Cortex of kidney (tissue), 1 donor: ENCODE results near the gene VARS2.

Experiments
- DNase-seq: peaks from one replicate; lab custom pipeline; 2025; lab: John Stamatoyannopoulos, UW

VARS2 gene

DNA sequence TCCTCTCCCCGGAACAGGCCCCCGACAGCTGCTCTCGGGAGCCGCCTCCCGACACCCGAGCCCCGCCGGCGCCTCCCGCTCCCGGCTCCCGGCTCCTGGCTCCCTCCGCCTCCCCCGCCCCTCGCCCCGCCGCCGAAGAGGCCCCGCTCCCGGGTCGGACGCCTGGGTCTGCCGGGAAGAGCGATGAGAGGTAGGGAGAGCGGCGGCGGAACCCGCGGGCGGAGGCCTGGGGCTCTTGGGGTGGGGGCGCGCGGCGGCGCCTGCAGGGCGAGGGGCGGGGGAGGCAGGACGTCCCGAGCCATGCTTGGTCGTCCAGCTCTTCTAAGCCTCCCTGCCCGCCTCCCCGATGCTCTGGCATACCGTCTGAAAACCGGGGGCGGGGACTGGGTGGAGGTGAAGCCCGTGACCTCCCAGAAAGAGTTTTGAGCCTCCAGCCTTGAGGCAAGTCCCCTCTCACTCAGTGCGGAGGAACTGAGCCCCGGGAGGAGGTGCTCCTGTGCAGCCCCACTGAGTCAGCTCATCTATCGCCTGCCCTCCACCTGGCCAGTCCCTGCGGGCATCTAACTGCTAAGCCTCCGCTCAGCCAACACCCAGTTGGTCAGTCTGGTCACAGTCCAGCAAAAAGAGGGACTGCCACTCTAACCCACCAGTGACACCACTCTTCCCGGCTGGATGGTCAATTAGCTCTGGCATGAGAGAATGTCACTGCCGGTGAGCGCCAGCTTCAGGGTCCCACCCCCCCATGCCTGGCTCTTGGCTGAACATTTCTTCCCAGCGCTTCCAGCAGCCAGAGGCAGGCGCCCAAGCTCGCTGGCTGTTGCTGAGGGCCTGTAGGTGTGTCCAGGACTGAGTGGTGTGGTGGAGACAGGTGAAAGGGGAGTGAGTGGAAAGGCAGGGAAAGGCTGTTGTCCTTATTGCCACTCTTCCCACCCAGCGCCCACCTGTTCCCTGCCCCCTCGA, 29.2 kb upstream of the VARS2 start:
- no peak for DNase-seq

DNA sequence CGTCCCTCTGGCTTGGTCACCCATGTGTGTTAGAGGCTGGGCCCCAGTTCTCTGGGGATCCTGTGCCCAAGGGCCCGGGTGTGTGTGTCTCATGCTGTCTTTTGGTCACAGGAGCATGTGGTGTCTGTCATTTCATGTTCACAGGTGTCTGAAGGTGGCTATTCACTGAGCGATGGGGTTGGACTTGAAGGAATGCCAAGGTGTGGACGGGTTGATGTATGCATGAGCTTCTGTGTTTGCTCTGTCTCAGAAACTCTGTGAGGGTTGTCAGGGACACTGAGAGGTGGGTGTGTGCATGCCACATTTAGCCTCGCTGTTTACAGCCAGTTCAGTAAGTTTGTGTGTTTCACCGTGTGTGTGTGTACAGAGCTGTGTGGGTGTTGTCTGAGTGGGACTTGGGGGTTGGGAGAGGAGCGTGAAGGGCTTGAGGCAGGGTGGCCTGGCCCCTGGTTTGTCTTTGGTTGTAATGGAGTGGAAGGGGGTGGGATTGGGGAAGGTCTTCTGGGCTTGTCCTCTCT, 28.5 kb upstream of the VARS2 start:
- DNase-seq = no peak

DNA sequence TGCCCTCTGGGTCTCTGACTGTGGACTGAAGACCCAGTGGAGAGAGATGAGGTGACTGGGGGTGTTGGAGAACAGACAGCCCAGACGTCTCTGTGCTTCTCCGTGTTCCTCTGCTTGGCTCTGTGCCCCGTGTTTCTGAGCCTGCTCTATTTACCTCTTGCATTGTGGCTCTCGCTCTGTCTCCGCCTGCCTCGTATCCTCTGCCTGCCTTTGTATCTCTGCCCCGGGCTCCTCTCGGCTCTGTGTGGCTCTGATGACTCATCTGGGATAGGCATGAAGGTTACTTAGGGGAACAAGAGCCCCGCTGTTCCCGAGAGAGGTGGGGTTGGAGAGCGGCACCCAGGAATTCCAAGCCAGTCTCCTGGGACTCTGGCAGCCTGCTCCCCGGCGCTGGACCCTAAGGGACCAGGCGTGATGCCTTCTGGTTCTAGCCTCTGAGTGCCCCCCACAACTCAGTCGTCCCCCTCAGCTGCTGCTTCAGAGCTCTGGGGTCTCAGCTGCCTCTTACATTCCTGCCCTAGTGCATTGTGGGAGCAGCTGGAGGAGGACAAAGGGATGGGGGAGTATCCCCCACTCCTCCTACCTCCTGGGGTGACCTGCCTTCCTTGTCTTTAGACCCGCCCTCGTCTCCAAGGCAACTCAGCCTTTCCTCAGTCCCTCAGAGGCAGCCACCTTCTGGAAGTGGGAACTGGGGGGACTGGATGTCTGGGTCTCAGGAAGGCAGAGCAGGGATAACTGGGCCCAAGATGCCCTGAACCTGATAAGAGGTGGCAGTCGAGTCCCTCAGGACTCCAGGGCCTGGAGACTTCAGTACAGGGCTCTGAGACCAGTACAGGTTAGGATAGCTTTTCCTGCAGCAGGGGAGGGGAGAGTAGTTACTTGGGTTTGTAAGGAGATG, 27.8 kb upstream of the VARS2 start:
- DNase-seq = no peak

DNA sequence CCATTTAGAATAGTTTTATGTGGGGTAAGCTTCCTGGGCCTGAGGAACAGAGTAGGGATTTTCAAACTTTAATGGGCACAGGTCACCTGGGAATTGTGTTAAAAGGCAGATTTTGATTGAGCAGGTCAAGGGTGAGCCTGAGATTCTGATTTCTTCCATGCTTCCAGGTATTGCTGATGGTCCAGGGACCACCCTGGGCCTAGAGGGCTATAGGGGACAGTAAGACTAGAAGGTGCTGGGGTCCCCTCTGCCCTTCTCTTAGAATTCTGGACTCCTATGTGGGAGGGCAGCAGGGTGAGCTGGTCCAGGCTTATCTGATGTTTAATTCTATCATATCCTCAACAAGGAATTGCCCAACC, 27.2 kb upstream of the VARS2 start:
- DNase-seq = no peak

DNA sequence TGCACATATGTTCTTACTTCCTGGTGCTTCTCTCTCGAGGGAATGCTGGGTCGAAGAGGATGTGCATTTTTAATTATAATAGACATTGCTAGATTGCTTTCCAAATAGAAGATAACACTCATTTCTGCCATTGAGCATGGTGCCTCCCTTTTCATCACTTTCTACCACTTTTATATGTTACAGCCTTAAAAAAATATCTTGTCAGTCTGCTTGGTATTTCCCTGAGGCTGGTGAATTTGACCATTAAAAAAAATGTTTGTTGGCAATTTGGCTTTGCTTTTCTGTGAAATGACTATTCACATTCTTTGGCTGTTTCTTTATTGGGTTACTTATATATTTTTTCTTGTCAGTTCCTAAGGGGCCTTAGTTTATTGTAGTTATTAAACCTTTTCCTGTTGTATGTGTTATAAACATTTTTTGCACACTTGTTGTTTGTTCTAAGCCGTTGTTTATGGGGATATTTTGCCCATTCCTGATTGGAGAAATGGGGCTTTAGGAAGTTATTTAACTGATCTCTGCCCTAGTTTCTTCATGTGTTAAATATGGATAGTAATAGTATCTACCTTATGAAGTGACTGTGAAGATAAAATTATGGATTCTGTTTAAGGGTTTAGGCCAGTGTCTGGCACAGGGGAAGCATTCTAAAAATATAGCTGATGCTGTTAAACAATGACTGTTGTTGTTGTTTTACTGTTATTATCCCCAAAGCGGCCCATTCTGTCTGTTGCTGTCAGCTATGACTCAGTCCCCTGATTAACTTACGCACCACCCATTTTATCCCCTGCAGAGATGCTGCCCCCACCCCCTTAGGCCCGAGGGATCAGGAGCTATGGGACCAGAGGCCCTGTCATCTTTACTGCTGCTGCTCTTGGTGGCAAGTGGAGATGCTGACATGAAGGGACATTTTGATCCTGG, 25.9 kb upstream of the VARS2 start:
- no peak for DNase-seq

DNA sequence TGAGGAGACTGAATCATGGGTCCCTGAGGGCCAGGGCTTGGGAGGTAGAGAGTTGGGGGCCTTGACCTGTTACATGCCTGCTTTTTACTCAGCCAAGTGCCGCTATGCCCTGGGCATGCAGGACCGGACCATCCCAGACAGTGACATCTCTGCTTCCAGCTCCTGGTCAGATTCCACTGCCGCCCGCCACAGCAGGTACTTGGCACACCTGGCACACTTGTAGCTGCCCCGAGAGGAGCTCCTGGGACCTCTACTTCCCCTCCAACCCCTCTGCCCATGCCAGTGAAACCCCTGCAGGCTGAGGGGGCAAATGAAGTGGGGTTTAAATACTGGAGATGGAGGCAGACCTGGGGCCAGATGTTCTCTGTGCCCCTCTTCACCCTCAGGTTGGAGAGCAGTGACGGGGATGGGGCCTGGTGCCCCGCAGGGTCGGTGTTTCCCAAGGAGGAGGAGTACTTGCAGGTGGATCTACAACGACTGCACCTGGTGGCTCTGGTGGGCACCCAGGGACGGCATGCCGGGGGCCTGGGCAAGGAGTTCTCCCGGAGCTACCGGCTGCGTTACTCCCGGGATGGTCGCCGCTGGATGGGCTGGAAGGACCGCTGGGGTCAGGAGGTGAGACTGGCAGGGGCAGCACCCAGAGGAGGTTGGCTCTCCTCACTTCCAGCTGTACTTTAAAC, 25.1 kb upstream of the VARS2 start:
- DNase-seq = no peak

DNA sequence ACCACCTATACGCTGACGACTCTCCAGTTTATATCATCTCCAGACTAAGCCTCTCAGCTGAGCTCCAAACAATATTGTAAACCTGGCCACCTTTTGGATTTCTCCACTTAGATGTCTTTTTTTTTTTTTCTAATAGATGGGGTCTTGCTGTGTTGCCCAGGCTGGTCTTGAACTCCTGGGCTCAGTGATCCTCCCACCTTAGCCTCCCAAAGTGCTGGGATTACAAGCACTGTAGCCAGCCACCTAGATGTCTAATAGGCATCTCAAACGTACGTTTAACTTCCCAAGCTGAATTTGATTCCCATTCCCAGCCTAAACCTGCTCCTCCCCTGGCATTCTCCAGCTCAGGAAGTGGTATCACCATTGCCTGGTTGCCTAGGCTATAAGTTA, 24.5 kb upstream of the VARS2 start:
- DNase-seq = no peak

DNA sequence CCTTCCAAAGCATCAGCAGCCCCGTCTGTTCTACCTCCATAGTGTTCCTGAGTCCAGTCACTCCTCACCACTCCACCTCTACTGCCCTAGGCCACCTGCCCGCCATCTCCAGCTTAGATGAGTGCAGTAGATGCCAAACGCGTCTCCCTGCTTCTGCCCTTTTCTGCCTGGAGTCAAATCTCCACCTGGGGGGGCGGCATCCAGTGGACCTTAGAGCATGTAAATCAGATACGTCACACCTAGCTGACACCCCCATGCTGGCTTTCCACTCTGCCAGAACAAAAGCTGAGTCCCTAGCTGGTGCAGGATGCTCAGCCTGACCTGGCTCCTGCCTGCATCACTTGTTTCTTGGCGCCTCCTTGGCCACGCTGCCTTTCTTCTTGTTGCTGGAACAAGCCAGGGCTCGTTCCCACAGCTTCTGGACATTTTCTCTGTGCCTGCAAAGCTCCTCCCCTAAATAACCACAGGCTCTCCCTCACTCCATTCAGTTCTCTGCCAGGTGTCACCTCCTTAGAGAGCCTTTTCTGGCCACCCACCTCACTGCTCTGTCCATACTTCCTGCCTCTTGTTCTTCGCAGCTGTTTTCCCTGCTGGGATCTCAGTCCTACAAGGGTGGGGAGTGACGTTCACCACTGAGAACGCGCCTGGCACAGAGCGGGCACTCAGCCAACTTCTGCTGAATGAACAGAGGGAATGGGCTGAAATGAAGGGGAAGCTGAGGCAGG, 24.0 kb upstream of the VARS2 start:
- DNase-seq = no peak

DNA sequence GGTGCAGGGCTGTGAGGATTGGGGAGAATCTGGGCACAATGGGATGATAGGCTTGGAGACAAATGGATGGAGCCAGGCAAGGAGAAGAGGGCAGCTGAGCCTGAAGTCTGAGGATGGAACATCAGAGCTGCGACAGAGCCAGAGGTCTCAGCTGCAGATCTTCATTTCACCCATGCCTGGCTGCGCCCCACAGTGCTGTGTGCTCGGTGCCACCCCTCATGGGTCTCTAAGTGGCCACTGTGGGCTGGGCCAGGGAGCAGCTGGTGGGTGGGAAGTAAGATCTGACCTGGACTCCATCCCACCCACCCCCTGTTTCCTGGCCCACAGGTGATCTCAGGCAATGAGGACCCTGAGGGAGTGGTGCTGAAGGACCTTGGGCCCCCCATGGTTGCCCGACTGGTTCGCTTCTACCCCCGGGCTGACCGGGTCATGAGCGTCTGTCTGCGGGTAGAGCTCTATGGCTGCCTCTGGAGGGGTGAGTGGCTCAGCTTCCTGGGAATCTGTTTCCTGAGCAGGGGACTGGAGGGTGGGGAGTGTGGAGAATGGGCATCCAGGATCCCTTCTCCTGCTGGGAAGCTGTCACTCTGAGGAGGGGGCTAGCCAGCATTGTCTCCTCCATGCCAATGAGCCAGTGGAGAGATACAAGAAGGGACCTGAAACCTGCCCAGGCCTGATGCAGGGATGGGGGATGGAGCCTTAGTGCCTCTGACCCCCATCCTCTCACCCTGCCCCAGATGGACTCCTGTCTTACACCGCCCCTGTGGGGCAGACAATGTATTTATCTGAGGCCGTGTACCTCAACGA, 23.2 kb upstream of the VARS2 start:
- no peak for DNase-seq

DNA sequence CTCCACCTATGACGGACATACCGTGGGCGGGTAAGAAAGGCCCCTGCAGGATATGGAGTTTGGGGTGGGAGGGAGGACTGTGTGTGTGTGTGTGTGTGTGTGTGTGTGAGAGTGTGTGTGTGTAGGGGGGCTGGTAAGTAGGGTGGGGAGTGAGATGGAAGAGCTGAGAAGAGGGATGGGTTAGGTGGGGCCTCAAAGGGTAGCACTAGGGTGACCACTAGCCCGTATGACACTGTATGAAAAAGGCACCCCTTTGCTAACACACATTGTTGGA, 22.7 kb upstream of the VARS2 start:
- no peak for DNase-seq

DNA sequence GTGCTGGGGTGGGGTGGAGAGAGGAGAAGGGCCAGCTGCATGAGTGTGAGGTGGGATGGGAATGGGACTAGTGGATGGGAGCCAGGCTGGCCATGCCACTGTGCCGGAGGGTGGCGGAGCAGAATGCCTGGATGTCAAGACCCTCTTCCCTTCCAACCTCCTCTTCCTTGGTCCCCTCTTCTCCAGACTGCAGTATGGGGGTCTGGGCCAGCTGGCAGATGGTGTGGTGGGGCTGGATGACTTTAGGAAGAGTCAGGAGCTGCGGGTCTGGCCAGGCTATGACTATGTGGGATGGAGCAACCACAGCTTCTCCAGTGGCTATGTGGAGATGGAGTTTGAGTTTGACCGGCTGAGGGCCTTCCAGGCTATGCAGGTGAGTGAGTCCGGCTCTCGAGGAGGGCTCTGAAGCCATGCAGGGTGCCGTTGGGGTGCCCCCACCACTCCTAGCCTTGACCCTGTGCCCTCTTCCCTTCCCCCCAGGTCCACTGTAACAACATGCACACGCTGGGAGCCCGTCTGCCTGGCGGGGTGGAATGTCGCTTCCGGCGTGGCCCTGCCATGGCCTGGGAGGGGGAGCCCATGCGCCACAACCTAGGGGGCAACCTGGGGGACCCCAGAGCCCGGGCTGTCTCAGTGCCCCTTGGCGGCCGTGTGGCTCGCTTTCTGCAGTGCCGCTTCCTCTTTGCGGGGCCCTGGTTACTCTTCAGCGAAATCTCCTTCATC, 22.1 kb upstream of the VARS2 start:
- no peak for DNase-seq

DNA sequence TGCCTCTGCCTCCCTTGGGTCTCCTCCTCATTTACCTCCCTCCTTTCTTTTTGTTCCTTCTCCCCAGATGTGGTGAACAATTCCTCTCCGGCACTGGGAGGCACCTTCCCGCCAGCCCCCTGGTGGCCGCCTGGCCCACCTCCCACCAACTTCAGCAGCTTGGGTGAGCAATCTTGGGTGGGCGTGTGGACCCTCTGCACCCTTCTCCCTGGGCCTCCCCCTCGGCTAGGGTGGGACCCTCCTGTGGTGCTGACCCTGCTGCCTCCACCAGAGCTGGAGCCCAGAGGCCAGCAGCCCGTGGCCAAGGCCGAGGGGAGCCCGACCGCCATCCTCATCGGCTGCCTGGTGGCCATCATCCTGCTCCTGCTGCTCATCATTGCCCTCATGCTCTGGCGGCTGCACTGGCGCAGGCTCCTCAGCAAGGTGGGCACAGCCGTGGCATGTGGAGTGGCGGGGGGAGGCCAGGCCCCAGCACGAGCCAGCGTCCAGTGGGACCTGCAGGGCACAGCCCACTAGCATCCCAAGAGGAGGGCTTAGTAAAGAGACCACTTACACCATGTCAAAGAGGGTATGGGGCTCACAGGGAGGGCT, 20.9 kb upstream of the VARS2 start:
- DNase-seq = no peak

DNA sequence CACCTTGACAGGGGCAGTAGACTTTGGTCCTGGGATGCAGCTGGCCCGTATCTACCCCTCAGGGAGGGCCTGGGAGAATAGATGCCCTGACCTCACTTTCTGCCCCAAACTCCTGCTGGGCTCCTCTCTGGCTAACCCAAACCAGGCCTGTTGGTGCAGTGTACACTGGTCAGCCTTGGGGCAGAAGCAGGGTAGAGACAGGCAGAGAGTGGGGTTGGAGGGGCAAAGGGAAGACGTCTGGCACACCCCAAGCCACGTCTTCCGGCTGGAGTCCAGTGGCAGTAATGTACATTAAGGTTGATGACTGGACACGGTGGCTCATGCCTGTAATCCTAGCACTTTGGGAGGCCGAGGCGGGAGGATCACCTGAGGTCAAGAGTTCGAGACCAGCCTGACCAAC, 20.4 kb upstream of the VARS2 start:
- DNase-seq = no peak

DNA sequence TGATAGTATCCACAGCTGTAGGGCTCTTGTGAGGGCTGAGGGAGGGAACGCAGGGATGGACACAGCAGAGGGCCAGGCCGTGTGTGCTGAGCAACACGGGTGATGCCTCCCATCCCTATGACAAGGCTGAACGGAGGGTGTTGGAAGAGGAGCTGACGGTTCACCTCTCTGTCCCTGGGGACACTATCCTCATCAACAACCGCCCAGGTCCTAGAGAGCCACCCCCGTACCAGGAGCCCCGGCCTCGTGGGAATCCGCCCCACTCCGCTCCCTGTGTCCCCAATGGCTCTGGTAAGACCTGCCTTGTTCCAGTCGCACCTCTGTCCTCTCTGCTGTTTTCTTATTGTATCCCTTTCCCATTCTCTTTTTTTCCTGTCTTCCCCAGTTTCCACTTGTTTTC, 19.7 kb upstream of the VARS2 start:
- DNase-seq = no peak

DNA sequence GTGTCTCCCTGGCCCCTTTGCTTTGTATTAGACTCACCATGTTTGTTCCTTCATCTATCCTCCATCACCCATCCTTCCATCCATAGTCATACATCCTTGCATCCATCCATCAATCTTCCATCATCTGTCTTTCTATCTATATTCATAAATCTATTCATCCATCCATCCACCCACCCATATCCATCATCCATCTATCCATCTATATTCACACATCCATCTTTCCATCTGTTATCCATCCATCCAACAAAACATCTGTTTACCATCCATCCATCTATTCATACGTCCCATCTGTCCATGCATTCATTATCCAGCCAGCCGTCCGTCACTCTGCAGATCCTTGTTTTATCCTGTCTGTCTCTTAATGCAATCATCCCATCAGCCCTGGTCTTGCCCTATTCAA, 19.1 kb upstream of the VARS2 start:
- DNase-seq = no peak

DNA sequence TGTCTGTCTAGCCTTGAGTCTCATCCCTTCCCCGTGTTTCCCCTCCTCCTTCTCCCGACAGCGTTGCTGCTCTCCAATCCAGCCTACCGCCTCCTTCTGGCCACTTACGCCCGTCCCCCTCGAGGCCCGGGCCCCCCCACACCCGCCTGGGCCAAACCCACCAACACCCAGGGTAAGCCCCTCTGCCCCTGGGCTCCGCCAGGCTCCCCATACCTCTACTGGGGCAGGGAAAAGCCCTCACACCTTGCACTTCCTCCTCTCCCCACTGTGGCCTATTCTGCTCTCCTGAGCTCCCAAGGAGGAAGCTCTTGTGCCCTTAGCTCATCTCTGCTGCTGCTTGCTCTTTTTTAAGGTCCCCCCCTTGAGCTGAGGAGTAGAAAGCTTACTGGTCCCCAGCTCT, 18.7 kb upstream of the VARS2 start:
- DNase-seq = no peak

DNA sequence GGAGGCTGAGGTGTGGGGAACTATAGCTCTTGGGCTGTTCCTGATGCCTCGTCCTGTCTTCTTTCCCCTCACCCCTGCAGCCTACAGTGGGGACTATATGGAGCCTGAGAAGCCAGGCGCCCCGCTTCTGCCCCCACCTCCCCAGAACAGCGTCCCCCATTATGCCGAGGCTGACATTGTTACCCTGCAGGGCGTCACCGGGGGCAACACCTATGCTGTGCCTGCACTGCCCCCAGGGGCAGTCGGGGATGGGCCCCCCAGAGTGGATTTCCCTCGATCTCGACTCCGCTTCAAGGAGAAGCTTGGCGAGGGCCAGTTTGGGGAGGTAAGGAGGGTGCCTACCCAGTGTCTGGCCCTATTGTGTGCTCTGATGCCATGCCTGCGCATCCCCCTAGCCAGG, 17.5 kb upstream of the VARS2 start:
- DNase-seq = no peak

DNA sequence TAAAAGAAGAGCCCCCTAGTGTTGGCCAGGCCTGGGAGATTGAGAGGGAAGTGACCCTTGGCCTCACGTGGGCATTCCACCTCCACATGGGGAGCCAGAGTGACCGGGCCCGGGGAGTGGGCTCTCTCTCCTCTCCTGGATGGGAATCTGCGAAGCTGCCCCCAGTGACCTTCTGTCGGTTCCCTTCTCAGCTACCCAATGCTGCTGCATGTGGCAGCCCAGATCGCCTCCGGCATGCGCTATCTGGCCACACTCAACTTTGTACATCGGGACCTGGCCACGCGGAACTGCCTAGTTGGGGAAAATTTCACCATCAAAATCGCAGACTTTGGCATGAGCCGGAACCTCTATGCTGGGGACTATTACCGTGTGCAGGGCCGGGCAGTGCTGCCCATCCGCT, 16.2 kb upstream of the VARS2 start:
- DNase-seq = no peak
